CD4-positive, alpha-beta T cell treated with Interleukin-4 for 4 hours (primary cell): ENCODE data around the gene WASL.
"Not testable (repeated sequence)": the region's sequence is repeated elsewhere in the genome, so short reads cannot be mapped to it uniquely, and the experiment has no call there.

ENCODE experiments used
- DNase-seq: peaks from one replicate; pipeline ENCODE4 v3.0.0-alpha.2; 2020

WASL gene

DNA sequence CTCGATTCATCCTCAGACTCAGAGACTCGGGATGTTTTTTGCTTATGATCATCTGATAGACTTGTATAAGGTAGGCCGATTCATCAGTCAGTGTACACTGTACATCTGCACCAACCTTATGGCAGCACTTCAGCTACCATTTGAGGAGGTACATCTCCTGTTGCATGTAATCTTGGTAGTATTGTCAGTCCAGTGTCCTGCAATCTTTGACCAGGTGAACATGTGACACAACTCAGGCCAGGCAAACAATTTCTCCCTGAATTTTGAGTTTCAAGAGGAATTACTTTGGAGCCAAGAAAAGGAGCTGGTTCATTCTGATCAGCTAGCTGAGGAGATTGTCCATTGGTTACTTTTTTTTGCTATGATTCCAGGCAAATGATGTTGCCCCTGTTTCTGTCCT is 19.7 kb upstream of the WASL start:
- no peak for DNase-seq

GRCh38 chr7:123763191-123763661 is 14.4 kb upstream of the WASL start:
- no peak for DNase-seq

DNA sequence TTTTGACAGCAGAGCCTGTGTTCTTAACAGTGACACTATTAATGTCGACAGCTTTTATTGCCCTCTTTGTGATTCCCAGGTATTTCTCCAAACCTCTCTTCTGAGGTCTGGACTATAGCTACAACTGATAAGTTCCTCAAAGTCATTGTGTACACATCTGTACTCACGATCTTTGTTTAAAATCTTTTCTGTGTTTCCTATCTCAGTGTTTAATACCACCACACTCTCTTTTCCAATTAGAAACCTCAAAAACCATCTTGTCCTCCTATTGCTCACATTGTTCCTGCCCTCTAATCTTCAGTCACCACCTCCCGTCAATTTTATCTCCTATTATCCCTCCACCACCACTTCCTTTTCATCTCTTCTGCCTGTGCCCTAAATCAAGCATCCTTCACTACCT is 12.9 kb upstream of the WASL start:
- no peak for DNase-seq

DNA sequence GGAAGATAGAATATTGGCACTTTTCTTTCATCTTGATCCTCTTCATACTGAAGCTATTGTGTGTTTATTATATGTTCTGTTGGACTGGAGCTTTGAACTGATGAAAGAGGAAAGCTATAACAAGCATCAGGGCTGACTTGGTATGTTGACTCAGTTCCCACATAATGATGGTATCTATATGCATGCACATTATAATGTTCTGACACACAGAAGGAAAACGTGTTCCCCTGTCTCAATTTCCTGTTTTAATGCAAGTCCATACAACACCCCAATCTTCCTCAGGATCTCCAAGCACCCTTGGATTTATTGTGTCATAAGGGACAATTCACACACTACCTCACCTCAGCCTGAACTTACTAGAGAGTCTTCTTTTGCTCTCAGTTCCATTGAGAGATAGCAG is 8.3 kb upstream of the WASL start:
- no peak for DNase-seq

GRCh38 chr7:123755338-123755737 is 6.5 kb upstream of the WASL start:
- DNase-seq, result no peak

GRCh38 chr7:123754271-123754871 is 5.6 kb upstream of the WASL start:
- DNase-seq, result no peak

DNA sequence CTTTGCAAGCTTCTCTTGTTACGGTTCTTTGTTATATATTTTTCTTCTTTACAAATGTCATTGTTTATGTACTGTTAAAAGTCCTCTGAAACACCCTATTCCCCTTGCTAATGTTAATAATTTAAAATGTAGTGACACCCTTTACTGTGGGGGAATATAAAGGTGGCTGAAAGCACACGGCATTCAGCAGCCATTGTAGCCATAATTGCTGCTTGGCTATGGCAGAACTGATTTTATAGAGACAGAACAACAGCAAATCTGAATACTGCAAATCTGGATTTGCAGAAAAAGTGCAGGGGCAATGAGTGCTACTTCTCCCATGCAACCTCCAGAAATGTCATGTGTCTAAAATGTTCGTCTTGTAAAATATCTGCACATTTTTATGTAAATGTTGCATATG is 3.7 kb upstream of the WASL start:
- DNase-seq, result no peak

- DNase-seq, result no peak
Observed at GRCh38 chr7:123751821-123752220, 3.0 kb upstream of the WASL start.

- no peak for DNase-seq
Observed at GRCh38 chr7:123750389-123751230, 1.8 kb upstream of the WASL start.

GRCh38 chr7:123749537-123749857 is 694 bp upstream of the WASL start:
- DNase-seq, result peak; percentile 42

GRCh38 chr7:123748171-123748733 is 551 bp downstream of the WASL start:
- peak; percentile 10 for DNase-seq

DNA sequence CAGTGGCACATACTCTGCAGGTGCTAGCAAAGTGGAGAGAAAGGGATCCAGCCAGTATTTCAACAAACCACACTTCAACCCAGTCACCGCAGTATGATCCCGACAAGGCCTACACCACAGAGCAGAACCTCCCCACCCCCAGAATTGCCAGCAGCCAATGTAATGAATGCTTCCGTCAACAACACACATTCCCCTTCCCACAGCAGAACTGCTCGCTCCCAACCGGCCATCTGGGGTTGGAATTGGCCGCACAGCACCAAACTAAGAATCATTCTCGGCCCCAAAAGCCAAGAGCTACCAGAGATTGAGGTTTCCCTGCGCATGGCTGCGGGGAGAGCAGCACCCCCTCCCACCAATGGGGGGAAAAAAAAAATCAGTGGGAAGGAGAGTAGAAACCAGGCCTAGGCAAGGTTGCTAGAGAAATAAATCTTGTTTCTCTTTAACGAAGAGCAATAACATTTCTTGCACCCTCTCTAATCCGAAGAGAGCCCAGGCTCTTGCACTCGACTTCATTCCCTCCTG is 1.1 kb downstream of the WASL start:
- DNase-seq, result peak; percentile 23

GRCh38 chr7:123746931-123747488 is 1.8 kb downstream of the WASL start:
- peak; percentile 6 for DNase-seq

- no peak for DNase-seq
Observed at GRCh38 chr7:123746055-123746454, 2.7 kb downstream of the WASL start.

GRCh38 chr7:123745437-123745836 is 3.4 kb downstream of the WASL start:
- no peak for DNase-seq

DNA sequence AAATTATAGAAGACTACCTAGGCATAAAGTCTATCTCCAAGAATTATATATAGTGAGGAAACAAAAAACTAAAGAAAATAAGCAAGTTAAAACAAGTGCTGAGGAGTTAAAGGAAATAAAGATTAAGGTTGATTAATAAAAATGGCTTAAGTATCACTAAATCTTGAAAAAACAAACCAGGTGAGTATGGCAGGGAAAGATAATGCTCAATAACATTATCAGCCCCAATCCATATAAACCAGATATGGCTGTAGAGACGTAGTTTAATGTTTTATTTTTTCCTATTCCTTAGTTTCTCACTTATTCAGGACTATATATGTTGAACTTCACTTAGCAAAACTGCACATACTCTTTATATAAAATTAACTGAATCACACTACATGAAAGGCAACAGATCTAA is 4.4 kb downstream of the WASL start:
- no peak for DNase-seq

DNA sequence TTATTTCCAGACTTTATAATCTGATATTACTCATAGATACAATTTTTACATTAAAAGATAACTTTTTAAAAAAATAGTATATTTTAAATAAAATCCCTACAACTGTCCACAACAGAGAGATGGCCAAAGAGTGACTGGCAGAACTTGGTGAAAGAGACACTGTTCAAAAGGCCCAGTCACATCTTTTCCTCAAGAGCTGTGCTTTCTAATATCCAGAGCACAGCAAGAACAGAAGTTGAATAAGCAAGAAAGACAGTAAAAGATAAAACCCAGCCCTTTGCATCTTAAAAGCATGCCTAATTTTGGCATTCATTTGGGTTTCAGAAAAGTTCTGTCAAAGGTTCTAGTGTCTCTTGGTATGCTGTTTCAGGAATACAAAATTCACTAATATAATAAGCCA is 6.9 kb downstream of the WASL start:
- no peak for DNase-seq

- DNase-seq, result no peak
Observed at GRCh38 chr7:123738808-123739207, 10.0 kb downstream of the WASL start.

- DNase-seq, result no peak
Observed at GRCh38 chr7:123738356-123738755, 10.4 kb downstream of the WASL start.

GRCh38 chr7:123737168-123737674 is 11.6 kb downstream of the WASL start:
- DNase-seq, result not testable (repeated sequence)

- no peak for DNase-seq
Observed at GRCh38 chr7:123735539-123735938, 13.3 kb downstream of the WASL start.

DNA sequence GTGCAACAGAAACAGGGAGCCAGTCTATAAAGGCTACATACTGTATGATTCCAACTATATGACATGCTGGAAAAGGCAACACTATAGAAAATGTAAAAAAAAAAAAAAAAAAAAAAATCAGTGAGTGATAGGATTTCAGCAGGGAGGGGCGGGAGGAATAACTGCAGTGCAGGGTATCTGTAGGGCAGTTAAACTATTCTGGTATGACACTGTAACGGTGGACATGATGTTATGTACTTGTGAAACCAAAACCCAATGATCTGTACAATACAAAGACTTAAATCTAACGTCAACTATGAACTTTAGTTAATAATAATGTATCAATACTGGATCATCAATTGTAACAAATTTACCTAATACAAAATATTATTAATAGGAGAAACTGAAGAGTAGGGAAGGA is 14.3 kb downstream of the WASL start:
- no peak for DNase-seq

- no peak for DNase-seq
Observed at GRCh38 chr7:123732413-123733091, 16.3 kb downstream of the WASL start.
